RWPE2 (cell line): ENCODE measurements around the gene C22orf42.

Experiments
- ATAC-seq: fragments of 200-7000 bp; cut with Tn5 transposase; 3 replicates; pipeline ENCODE4 v1.9.1; 2021; ENCODE audit warnings: low read depth
- DNase-seq: peaks from one replicate; pipeline ENCODE4 v3.0.0-alpha.2; 2020; ENCODE audit warnings: low spot score
- H3K27ac ChIP-seq: fragments of 450-650 bp; 2 replicates; pipeline ENCODE4 v1.5.1; 2017; ENCODE audit warnings: mild to moderate bottlenecking; ENCODE audit not compliant: poor library complexity, severe bottlenecking
- H3K27me3 ChIP-seq: fragments of 250-450 bp; sonication (Bioruptor Pico); 2 replicates; pipeline ENCODE4 v1.5.1; 2021; ENCODE audit warnings: mild to moderate bottlenecking, moderate library complexity; ENCODE audit not compliant: insufficient read depth, poor library complexity, severe bottlenecking
- H3K36me3 ChIP-seq: fragments of 250-450 bp; sonication (Bioruptor Pico); 2 replicates; pipeline ENCODE4 v1.5.1; 2020; ENCODE audit warnings: low read depth, mild to moderate bottlenecking, moderate library complexity
- H3K4me1 ChIP-seq: fragments of 250-450 bp; sonication (Bioruptor Pico); 2 replicates; pipeline ENCODE4 v1.5.1; 2021; ENCODE audit warnings: mild to moderate bottlenecking, moderate library complexity; ENCODE audit not compliant: insufficient read depth, poor library complexity, severe bottlenecking
- H3K4me3 ChIP-seq: fragments of 250-450 bp; sonication (Bioruptor Pico); 2 replicates; pipeline ENCODE4 v1.5.1; 2021; ENCODE audit warnings: mild to moderate bottlenecking, moderate library complexity; ENCODE audit not compliant: severe bottlenecking
- H3K9me3 ChIP-seq: fragments of 250-450 bp; sonication (Bioruptor Pico); 2 replicates; pipeline ENCODE4 v1.5.1; 2021; ENCODE audit warnings: mild to moderate bottlenecking, moderate library complexity; ENCODE audit not compliant: severe bottlenecking
- TF ChIP-seq, protein P1 (sequence below): fragments of 450-650 bp; IDR thresholded peaks from one replicate; pipeline ENCODE4 v1.5.1; 2017; ENCODE audit warnings: mild to moderate bottlenecking, moderate library complexity; ENCODE audit not compliant: poor library complexity, severe bottlenecking

Gene C22orf42, protein sequence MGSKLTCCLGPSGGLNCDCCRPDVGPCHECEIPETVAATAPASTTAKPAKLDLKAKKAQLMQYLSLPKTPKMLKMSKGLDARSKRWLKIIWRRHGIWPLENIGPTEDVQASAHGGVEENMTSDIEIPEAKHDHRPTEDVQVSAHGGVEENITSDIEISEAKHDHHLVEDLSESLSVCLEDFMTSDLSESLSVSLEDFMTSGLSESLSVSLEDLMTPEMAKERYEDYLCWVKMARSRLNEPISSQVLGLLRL

DNA sequence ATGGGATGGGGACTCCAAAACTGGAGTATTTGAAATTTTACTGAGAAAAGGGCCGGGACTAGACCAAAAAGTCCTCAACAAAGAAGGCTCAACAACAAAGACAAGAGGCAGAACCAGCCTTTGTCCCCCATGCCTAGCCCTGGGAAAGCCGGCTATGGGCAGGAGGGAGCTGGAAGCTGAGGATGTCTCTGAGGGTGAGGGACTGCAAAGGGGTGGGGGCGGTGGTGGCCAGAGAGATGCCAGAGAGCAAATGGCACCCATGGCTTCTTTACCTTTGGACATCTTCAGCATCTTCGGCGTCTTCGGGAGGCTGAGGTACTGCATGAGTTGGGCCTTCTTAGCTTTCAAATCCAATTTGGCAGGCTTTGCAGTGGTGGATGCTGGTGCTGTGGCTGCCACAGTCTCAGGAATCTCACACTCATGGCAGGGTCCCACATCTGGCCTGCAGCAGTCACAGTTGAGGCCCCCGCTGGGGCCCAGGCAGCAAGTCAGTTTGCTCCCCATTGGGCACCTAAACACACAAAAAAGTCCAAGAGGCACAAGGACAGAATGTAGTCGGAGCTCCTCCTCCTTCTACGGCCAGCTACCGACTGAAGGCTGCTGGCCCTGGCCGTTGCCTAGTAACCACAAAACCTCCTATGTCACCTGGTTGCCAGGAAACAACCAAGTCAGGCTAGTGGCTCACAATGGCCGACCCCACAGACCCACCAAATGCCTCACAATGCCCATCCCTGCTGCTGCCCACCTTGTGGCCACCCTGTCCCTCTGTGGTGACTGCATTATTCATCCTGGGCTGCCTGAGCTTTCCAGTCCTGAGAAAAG is at the start of gene C22orf42:
Gene C22orf42, minus strand, starts transcription at position 592 of the 822 bp plus-strand sequence. Its CDS starts 88 bp downstream, at position 504.
- ATAC-seq (no peak), DNase-seq (no peak)
- H3K27ac ChIP-seq, result no peak within 1 kb of the TSS
- TF ChIP-seq, protein P1, sequence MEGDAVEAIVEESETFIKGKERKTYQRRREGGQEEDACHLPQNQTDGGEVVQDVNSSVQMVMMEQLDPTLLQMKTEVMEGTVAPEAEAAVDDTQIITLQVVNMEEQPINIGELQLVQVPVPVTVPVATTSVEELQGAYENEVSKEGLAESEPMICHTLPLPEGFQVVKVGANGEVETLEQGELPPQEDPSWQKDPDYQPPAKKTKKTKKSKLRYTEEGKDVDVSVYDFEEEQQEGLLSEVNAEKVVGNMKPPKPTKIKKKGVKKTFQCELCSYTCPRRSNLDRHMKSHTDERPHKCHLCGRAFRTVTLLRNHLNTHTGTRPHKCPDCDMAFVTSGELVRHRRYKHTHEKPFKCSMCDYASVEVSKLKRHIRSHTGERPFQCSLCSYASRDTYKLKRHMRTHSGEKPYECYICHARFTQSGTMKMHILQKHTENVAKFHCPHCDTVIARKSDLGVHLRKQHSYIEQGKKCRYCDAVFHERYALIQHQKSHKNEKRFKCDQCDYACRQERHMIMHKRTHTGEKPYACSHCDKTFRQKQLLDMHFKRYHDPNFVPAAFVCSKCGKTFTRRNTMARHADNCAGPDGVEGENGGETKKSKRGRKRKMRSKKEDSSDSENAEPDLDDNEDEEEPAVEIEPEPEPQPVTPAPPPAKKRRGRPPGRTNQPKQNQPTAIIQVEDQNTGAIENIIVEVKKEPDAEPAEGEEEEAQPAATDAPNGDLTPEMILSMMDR, result no peak
- no peak within 1 kb of the TSS for H3K4me3 ChIP-seq
- no peaks in the 10 kb centered on the region for H3K36me3 ChIP-seq
- no peaks in the 10 kb centered on the region for H3K4me1 ChIP-seq
- peaks cover 13% of the 10 kb centered on the region for H3K27me3 ChIP-seq
- no peaks in the 10 kb centered on the region for H3K9me3 ChIP-seq

DNA sequence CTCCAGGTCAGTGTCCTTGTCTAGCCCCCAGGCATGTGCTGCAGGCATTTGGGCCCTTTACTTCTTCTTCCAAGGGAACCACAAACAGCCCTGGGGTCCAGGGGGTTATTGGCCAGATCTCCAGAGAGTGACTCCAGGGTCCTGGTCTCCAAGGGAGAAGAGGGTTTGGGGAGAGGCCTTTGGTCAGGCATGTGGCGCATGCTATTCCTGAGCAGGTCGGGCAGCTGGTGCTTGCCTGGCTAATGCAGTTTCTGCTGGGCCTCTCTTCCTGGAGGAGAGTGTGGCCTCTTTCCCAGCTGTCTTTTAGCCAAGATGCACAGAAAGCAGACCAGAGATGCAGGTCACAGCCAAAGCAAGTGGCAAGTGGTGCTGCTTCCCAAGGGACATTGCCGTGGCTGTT is 49.6 kb upstream of the C22orf42 start:
- Histone ChIP-seq H3K4me1 (no peaks in the 10 kb centered on the region), H3K27me3 (peaks cover under 1% of the 10 kb centered on the region), H3K27ac (no peak overlapping the region), H3K4me3 (no peak overlapping the region), H3K9me3 (no peaks in the 10 kb centered on the region), H3K36me3 (no peaks in the 10 kb centered on the region)
- TF ChIP-seq, protein P1, result no peak
- no peak for ATAC-seq
- no peak for DNase-seq

DNA sequence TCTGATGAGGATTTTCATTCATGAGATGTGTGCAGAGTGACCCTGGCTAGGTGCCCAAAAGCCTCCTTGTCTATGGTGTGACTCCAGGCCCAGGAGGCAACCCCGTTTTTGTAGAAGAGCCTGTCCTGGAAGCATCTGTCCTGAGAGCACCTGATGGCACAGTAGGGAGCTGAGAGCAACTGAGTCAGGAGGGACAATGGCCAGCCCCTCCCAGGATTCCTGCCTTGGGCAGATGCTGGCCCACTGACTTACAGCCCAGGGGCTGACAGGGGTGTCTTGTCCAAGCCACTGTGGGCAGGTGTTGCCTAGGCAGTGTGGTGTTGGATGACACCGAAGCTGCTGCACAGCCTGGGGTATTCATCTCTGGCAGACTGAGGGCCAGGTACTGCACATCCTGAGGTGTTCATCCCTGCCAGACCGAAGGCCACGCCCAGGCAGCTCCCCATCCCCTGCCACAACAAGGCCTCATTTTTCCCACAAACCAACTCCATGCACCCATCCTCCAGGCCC is 48.9 kb upstream of the C22orf42 start:
- Histone ChIP-seq H3K36me3 (no peaks in the 10 kb centered on the region), H3K9me3 (no peaks in the 10 kb centered on the region), H3K27me3 (peaks cover 8% of the 10 kb centered on the region), H3K27ac (no peak overlapping the region), H3K4me1 (no peaks in the 10 kb centered on the region), H3K4me3 (no peak overlapping the region)
- TF ChIP-seq, protein P1, result no peak
- no peak for DNase-seq
- no peak for ATAC-seq

DNA sequence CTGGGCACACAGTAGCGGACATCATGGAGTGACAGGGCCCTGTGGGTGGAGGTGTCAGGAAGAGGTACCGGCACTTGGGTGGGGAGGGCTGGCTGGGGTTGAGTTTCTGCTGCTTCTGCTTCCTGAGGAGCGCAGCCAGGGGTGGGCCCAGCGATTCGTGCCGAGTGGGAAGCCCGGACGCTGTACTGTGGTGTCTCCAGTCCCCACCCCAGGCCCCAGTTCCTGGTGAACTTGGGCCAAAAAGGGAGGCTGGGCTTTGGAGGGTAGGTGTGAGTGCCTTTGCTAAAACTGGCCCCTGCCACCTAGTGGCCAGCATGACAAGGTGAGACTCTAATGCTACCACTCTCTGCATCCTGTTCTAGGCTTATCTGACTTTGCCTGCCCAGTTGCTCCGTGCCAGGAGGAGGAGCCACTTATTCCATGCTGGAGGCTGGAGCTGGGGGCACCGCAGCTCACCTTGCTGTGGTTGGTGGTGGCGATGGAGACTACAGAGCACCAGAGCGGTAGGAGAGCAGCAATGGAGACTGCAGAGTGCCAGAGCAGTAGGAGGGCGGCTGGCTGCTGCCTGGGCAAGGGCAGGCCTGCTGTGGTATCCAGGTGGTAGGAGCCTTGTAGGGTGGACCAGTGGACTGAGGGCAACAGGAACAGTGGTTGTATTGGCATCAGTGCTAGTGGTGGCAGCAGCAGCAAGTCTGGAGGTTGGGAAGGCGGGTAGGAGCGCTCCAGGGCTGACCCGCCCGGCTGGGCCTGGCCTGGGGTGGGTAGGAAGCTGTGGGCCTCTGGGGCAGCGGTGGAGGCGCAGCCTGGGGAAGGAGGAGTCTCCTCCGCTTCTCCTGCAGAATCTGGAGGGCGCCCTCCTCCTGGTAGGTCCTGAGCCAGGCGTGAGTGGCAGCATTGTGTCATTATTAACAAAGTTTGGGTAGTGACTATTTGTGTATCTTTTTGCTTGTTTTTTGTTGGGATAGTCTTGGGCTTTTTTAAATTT is 48.0 kb upstream of the C22orf42 start:
- ATAC-seq, result peak; percentile 37
- Histone ChIP-seq H3K4me1 (peaks cover 3% of the 10 kb centered on the region), H3K4me3 (no peak overlapping the region), H3K27me3 (peaks cover 8% of the 10 kb centered on the region), H3K27ac (no peak overlapping the region), H3K36me3 (no peaks in the 10 kb centered on the region), H3K9me3 (no peaks in the 10 kb centered on the region)
- TF ChIP-seq, protein P1, result peak; percentile 76
- DNase-seq, result no peak
